ENCODE results near the gene CD74.

DNA sequence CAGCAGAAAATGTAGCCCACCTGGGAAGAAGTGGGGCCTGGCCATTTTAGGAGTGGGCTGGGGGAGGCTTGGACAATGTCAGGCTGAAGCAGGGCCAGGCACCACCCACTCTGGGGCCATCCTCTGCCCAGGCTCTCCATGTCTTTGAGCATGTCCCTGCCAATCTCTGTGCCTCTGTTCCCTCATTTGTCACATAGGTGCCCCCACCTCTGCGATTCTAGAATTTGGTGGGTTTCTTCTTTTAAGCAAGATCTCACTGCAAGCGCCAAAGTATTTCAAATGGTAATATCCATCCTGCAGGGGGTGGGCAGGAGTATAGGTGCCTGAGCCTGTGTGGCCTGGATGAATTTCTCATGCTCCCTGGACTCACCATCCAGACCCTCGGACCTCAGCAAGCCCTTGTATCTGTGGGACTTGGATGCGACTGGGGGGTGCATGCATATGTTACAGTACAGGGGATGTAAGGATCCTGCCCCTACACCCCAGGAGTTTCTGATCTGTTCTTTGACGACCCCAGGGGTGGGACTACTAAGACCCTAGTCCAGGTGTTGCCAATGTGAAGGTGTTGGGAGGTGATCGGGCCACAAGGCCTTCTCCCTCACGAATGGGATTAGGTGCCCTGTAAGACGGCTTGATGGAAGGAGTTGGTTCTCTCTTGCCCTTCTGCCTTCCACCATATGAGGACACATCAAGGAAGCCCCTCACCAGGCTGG lies 4.3 kb downstream of the CD74 start:
- peak; percentile 94 for TF ChIP-seq POLR2AphosphoS5 (IDR thresholded peaks at IDR 0.05; ENCODE audit: low read length)
- no peak for TF ChIP-seq EZH2 (IDR thresholded peaks at IDR 0.05; ENCODE audit: borderline replicate concordance, control insufficient read depth, low read depth, low read length)
- TF ChIP-seq, protein P1, sequence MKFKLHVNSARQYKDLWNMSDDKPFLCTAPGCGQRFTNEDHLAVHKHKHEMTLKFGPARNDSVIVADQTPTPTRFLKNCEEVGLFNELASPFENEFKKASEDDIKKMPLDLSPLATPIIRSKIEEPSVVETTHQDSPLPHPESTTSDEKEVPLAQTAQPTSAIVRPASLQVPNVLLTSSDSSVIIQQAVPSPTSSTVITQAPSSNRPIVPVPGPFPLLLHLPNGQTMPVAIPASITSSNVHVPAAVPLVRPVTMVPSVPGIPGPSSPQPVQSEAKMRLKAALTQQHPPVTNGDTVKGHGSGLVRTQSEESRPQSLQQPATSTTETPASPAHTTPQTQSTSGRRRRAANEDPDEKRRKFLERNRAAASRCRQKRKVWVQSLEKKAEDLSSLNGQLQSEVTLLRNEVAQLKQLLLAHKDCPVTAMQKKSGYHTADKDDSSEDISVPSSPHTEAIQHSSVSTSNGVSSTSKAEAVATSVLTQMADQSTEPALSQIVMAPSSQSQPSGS (IDR thresholded peaks at IDR 0.05; ENCODE audit: low read length): no peak
- TF ChIP-seq, protein P2, sequence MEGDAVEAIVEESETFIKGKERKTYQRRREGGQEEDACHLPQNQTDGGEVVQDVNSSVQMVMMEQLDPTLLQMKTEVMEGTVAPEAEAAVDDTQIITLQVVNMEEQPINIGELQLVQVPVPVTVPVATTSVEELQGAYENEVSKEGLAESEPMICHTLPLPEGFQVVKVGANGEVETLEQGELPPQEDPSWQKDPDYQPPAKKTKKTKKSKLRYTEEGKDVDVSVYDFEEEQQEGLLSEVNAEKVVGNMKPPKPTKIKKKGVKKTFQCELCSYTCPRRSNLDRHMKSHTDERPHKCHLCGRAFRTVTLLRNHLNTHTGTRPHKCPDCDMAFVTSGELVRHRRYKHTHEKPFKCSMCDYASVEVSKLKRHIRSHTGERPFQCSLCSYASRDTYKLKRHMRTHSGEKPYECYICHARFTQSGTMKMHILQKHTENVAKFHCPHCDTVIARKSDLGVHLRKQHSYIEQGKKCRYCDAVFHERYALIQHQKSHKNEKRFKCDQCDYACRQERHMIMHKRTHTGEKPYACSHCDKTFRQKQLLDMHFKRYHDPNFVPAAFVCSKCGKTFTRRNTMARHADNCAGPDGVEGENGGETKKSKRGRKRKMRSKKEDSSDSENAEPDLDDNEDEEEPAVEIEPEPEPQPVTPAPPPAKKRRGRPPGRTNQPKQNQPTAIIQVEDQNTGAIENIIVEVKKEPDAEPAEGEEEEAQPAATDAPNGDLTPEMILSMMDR (IDR thresholded peaks at IDR 0.05 in 2 of 3, conservative IDR thresholded peaks at IDR 0.05 in 1 of 3; ENCODE audit: control insufficient read depth in 2 of 3, extremely low read depth in 1 of 3, insufficient read depth in 1 of 3, low read depth in 3 of 3, low read length in 3 of 3): no peak
- TF ChIP-seq, protein P3, sequence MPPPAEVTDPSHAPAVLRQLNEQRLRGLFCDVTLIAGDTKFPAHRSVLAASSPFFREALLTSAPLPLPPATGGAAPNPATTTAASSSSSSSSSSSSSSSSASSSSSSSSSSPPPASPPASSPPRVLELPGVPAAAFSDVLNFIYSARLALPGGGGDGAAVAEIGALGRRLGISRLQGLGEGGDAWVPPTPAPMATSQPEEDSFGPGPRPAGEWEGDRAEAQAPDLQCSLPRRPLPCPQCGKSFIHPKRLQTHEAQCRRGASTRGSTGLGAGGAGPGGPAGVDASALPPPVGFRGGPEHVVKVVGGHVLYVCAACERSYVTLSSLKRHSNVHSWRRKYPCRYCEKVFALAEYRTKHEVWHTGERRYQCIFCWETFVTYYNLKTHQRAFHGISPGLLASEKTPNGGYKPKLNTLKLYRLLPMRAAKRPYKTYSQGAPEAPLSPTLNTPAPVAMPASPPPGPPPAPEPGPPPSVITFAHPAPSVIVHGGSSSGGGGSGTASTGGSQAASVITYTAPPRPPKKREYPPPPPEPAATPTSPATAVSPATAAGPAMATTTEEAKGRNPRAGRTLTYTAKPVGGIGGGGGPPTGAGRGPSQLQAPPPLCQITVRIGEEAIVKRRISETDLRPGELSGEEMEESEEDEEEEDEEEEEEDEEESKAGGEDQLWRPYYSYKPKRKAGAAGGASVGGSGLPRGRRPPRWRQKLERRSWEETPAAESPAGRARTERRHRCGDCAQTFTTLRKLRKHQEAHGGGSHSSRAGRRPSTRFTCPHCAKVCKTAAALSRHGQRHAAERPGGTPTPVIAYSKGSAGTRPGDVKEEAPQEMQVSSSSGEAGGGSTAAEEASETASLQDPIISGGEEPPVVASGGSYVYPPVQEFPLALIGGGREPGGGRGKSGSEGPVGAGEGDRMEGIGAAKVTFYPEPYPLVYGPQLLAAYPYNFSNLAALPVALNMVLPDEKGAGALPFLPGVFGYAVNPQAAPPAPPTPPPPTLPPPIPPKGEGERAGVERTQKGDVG (CRISPR knock-in tag; IDR thresholded peaks at IDR 0.05): no peak
- TF ChIP-seq, protein P4, sequence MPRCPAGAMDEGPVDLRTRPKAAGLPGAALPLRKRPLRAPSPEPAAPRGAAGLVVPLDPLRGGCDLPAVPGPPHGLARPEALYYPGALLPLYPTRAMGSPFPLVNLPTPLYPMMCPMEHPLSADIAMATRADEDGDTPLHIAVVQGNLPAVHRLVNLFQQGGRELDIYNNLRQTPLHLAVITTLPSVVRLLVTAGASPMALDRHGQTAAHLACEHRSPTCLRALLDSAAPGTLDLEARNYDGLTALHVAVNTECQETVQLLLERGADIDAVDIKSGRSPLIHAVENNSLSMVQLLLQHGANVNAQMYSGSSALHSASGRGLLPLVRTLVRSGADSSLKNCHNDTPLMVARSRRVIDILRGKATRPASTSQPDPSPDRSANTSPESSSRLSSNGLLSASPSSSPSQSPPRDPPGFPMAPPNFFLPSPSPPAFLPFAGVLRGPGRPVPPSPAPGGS (IDR thresholded peaks at IDR 0.05; ENCODE audit: borderline replicate concordance, insufficient read depth, low read depth, low read length, poor library complexity, severe bottlenecking): no peak
- TF ChIP-seq, protein P5, sequence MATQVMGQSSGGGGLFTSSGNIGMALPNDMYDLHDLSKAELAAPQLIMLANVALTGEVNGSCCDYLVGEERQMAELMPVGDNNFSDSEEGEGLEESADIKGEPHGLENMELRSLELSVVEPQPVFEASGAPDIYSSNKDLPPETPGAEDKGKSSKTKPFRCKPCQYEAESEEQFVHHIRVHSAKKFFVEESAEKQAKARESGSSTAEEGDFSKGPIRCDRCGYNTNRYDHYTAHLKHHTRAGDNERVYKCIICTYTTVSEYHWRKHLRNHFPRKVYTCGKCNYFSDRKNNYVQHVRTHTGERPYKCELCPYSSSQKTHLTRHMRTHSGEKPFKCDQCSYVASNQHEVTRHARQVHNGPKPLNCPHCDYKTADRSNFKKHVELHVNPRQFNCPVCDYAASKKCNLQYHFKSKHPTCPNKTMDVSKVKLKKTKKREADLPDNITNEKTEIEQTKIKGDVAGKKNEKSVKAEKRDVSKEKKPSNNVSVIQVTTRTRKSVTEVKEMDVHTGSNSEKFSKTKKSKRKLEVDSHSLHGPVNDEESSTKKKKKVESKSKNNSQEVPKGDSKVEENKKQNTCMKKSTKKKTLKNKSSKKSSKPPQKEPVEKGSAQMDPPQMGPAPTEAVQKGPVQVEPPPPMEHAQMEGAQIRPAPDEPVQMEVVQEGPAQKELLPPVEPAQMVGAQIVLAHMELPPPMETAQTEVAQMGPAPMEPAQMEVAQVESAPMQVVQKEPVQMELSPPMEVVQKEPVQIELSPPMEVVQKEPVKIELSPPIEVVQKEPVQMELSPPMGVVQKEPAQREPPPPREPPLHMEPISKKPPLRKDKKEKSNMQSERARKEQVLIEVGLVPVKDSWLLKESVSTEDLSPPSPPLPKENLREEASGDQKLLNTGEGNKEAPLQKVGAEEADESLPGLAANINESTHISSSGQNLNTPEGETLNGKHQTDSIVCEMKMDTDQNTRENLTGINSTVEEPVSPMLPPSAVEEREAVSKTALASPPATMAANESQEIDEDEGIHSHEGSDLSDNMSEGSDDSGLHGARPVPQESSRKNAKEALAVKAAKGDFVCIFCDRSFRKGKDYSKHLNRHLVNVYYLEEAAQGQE (IDR thresholded peaks at IDR 0.05; ENCODE audit: low read depth, low read length): no peak
- peak; percentile 80 for TF ChIP-seq POLR2A (IDR thresholded peaks at IDR 0.05; ENCODE audit: low read depth, low read length)
- TF ChIP-seq, protein P6, sequence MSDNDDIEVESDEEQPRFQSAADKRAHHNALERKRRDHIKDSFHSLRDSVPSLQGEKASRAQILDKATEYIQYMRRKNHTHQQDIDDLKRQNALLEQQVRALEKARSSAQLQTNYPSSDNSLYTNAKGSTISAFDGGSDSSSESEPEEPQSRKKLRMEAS (IDR thresholded peaks at IDR 0.05; ENCODE audit: low read depth, low read length): no peak
- TF ChIP-seq, protein P7, sequence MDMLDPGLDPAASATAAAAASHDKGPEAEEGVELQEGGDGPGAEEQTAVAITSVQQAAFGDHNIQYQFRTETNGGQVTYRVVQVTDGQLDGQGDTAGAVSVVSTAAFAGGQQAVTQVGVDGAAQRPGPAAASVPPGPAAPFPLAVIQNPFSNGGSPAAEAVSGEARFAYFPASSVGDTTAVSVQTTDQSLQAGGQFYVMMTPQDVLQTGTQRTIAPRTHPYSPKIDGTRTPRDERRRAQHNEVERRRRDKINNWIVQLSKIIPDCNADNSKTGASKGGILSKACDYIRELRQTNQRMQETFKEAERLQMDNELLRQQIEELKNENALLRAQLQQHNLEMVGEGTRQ (IDR thresholded peaks at IDR 0.05; ENCODE audit: borderline replicate concordance, low read depth, low read length): no peak
- TF ChIP-seq HDGF (IDR thresholded peaks at IDR 0.05): no peak
- no peak for TF ChIP-seq SIN3A (IDR thresholded peaks at IDR 0.05; ENCODE audit: low read depth, low read length)
- no peak for TF ChIP-seq FOS (IDR thresholded peaks at IDR 0.05; ENCODE audit: borderline replicate concordance, extremely low read depth, insufficient read length)

All from GM12878 (cell line).